Mesothelial cell of epicardium (in vitro differentiated cells): ENCODE results near the gene ST6GAL1. TPM values are rescaled to one million over a fixed set of nuclear protein-coding genes. Genes with fewer than 3 reads are reported as not detected.
"Not testable (repeated sequence)": the region's sequence is repeated elsewhere in the genome, so short reads cannot be mapped to it uniquely, and the experiment has no call there.

Experiments
- DNase-seq, 2 experiments: peaks; one replicate each; pipeline ENCODE4 v3.0.0; 2021; ENCODE audit warnings: low spot score in 2 of 2; ENCODE audit not compliant: unreplicated experiment in 2 of 2
- H3K27ac Mint-ChIP-seq: 2 replicates; pipeline ENCODE4 v1.8.0; 2021; ENCODE audit warnings: mixed read lengths
- H3K27me3 Mint-ChIP-seq: 2 replicates; pipeline ENCODE4 v1.8.0; 2021; ENCODE audit warnings: low read depth, mixed read lengths
- H3K36me3 Mint-ChIP-seq: 2 replicates; pipeline ENCODE4 v1.8.0; 2021; ENCODE audit warnings: mixed read lengths
- H3K4me1 Mint-ChIP-seq: 2 replicates; pipeline ENCODE4 v1.8.0; 2021; ENCODE audit warnings: mixed read lengths
- H3K4me3 Mint-ChIP-seq: 2 replicates; pipeline ENCODE4 v1.8.0; 2021; ENCODE audit warnings: mild to moderate bottlenecking, moderate library complexity, mixed read lengths
- H3K9me3 Mint-ChIP-seq: 2 replicates; pipeline ENCODE4 v1.8.0; 2021; ENCODE audit warnings: mixed read lengths
- CTCF ChIP-seq: fragments of 200-600 bp; sonication (generic); IDR thresholded peaks from one replicate; pipeline ENCODE4 v1.5.0; 2021; ENCODE audit warnings: antibody characterized with exemption; ENCODE audit not compliant: unreplicated experiment
- total RNA-seq: library from RNA; stranded (reverse); gene quantifications from 3 replicates; pipeline ENCODE4 v1.2.1, GENCODE V29; 2021

ST6GAL1 gene
- total RNA-seq, 1 donor from 2014 or later = 50.3 TPM

- no peak for DNase-seq
- Mint-ChIP-seq H3K36me3 (peaks cover 48% of the 10 kb centered on the region), H3K4me1 (peaks cover 2% of the 10 kb centered on the region), H3K27ac (no peak overlapping the region), H3K9me3 (peaks cover 5% of the 10 kb centered on the region), H3K4me3 (no peak overlapping the region), H3K27me3 (no peaks in the 10 kb centered on the region)
- peak; percentile 40 for TF ChIP-seq CTCF
Measured at GRCh38 chr3:187044867-187045552, 114.7 kb downstream of the ST6GAL1 start.

GRCh38 chr3:187046033-187046432 lies 115.7 kb downstream of the ST6GAL1 start:
- TF ChIP-seq CTCF = no peak
- peaks cover 2% of the 10 kb centered on the region for H3K4me1 Mint-ChIP-seq
- H3K4me3 Mint-ChIP-seq = no peak overlapping the region
- no peak for DNase-seq
- H3K9me3 Mint-ChIP-seq = peaks cover 5% of the 10 kb centered on the region
- H3K27me3 Mint-ChIP-seq = no peaks in the 10 kb centered on the region
- H3K27ac Mint-ChIP-seq = no peak overlapping the region
- peaks cover 38% of the 10 kb centered on the region for H3K36me3 Mint-ChIP-seq

DNA sequence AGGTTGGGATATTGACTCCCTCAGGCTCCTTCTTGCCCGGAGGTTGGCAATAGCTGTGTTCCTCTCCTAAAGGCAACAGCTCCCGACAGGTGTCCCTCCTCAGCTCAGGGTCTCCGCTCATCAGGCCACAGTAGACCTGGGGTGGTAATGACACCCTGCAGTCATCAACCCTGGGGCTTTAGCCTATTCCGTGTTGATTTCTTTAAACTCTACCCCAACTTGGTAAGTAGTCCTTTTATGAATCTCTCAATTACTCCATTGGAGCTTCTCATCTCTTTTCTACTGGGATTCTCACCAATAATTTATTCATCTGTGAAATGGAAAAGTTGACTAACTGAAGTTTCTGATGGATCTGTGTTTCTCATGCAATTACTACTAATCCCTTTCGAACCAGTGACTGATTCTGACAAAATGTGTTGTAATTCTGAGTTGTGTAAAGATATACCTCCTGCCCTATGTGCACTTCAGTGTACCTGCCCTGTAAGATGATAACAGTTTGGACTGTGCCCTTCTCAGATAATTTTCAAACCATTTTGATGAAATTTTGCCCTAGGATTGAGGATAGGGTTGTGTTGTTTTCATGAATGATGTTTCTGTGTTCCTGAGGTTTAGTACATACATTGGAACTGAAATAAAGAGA lies 119.3 kb downstream of the ST6GAL1 start:
- TF ChIP-seq CTCF = no peak
- no peak overlapping the region for H3K4me3 Mint-ChIP-seq
- peaks cover 2% of the 10 kb centered on the region for H3K4me1 Mint-ChIP-seq
- H3K36me3 Mint-ChIP-seq = peaks cover 48% of the 10 kb centered on the region
- H3K27me3 Mint-ChIP-seq = no peaks in the 10 kb centered on the region
- no peak overlapping the region for H3K27ac Mint-ChIP-seq
- H3K9me3 Mint-ChIP-seq = peaks cover 19% of the 10 kb centered on the region
- DNase-seq = no peak

GRCh38 chr3:187051066-187051465 lies 120.7 kb downstream of the ST6GAL1 start:
- Mint-ChIP-seq H3K27me3 (no peaks in the 10 kb centered on the region), H3K36me3 (peaks cover 62% of the 10 kb centered on the region), H3K4me3 (no peak overlapping the region), H3K27ac (no peak overlapping the region), H3K9me3 (peaks cover 31% of the 10 kb centered on the region), H3K4me1 (no peaks in the 10 kb centered on the region)
- DNase-seq = no peak
- TF ChIP-seq CTCF = no peak

GRCh38 chr3:187051724-187052366 lies 121.5 kb downstream of the ST6GAL1 start:
- no peak for TF ChIP-seq CTCF
- no peak overlapping the region for H3K27ac Mint-ChIP-seq
- H3K9me3 Mint-ChIP-seq = peaks cover 35% of the 10 kb centered on the region
- DNase-seq = no peak
- H3K36me3 Mint-ChIP-seq = peaks cover 65% of the 10 kb centered on the region
- no peak overlapping the region for H3K4me3 Mint-ChIP-seq
- H3K27me3 Mint-ChIP-seq = no peaks in the 10 kb centered on the region
- no peaks in the 10 kb centered on the region for H3K4me1 Mint-ChIP-seq

GRCh38 chr3:187052427-187052826 lies 122.1 kb downstream of the ST6GAL1 start:
- Mint-ChIP-seq H3K36me3 (peaks cover 70% of the 10 kb centered on the region), H3K9me3 (peaks cover 40% of the 10 kb centered on the region)
- not testable (repeated sequence) for H3K27ac Mint-ChIP-seq, H3K27me3 Mint-ChIP-seq, H3K4me3 Mint-ChIP-seq, H3K4me1 Mint-ChIP-seq, DNase-seq

DNA sequence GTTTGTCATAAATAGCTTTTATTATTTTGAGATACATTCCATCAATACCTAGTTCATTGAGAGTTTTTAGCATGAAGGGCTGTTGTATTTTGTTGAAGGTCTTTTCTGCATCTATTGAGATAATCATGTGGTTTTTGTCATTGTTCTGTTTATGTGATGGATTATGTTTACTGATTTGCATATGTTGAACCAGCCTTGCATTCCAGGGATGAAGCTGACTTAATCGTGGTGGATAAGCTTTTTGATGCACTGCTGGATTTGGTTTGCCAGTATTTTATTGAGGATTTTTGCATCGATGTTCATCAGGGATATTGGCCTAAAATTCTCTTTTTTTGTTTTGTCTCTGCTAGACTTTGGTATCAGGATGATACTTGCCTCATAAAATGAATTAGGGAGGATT lies 124.1 kb downstream of the ST6GAL1 start:
- not testable (repeated sequence) for DNase-seq, H3K4me1 Mint-ChIP-seq, H3K4me3 Mint-ChIP-seq, H3K27ac Mint-ChIP-seq, H3K27me3 Mint-ChIP-seq
- peaks cover 79% of the 10 kb centered on the region for H3K36me3 Mint-ChIP-seq
- H3K9me3 Mint-ChIP-seq = peaks cover 39% of the 10 kb centered on the region

GRCh38 chr3:187057803-187058202 lies 127.5 kb downstream of the ST6GAL1 start:
- peaks cover 38% of the 10 kb centered on the region for H3K9me3 Mint-ChIP-seq
- H3K36me3 Mint-ChIP-seq = peaks cover 70% of the 10 kb centered on the region
- H3K27ac Mint-ChIP-seq, H3K4me1 Mint-ChIP-seq, DNase-seq, H3K27me3 Mint-ChIP-seq, H3K4me3 Mint-ChIP-seq: not testable (repeated sequence)
